Heart right ventricle (tissue), 16 donors: ENCODE data around the gene NHS. TPM values are rescaled to one million over a fixed set of nuclear protein-coding genes. Genes with fewer than 3 reads are reported as not detected.

Experiments used
- ATAC-seq, 8 donors: fragments of 200-7000 bp; cut with Tn5 transposase; one replicate each; pipeline ENCODE4 v1.9.1; 2020; ENCODE audit warnings: mild to moderate bottlenecking in 8 of 8, moderate library complexity in 8 of 8, moderate number of reproducible peaks in 1 of 8
- DNase-seq, 2 donors: peaks; one replicate each; pipeline ENCODE4 v3.0.0-alpha.2; 2020
- H3K27ac ChIP-seq, 10 donors: fragments of 200-600 bp; sonication (generic) in 2 of 10; one replicate each; pipeline versions ENCODE4 v1.5.0 to v1.8.0; 2020 to 2022; ENCODE audit warnings: mild to moderate bottlenecking in 3 of 10
- H3K27me3 ChIP-seq, 7 donors: fragments of 200-600 bp; one replicate each; pipeline ENCODE4 v1.8.0; 2021 to 2022; ENCODE audit warnings: mild to moderate bottlenecking in 2 of 7
- H3K36me3 ChIP-seq, 9 donors: fragments of 200-600 bp; sonication (generic) in 1 of 9; one replicate each; pipeline versions ENCODE4 v1.5.0 to v1.8.0; 2020 to 2022; ENCODE audit warnings: mild to moderate bottlenecking in 2 of 9
- H3K4me1 ChIP-seq, 9 donors: fragments of 200-600 bp; sonication (generic) in 1 of 9; one replicate each; pipeline versions ENCODE4 v1.5.0 to v1.8.0; 2020 to 2022; ENCODE audit warnings: mild to moderate bottlenecking in 4 of 9
- H3K4me3 ChIP-seq, 10 donors: fragments of 200-600 bp; sonication (generic) in 2 of 10; one replicate each; pipeline versions ENCODE4 v1.5.0 to v1.8.0; 2020 to 2022; ENCODE audit warnings: mild to moderate bottlenecking in 7 of 10, moderate library complexity in 2 of 10
- H3K9me3 ChIP-seq, 11 donors: fragments of 200-600 bp in 10 of 11; sonication (generic) in 2 of 11; one replicate each; pipeline versions ENCODE4 v1.5.0 to v1.8.0; 2013 to 2022; ENCODE audit warnings: mild to moderate bottlenecking in 2 of 11, control low read depth in 1 of 11, moderate library complexity in 1 of 11
- CTCF ChIP-seq, 9 donors: fragments of 200-600 bp; sonication (generic) in 2 of 9; IDR thresholded peaks; one replicate each; pipeline versions ENCODE4 v1.5.0 to v1.8.0; 2021 to 2022; ENCODE audit warnings: antibody characterized with exemption in 9 of 9, mild to moderate bottlenecking in 5 of 9, moderate library complexity in 1 of 9
- WGBS, 2 donors: extraction: QIAGEN DNeasy Blood & Tissue Kit; methylation state at CpG; one replicate each; pipeline ENCODE4 v1.1.7; 2013; ENCODE audit warnings: inconsistent platforms in 1 of 2; 5-methylcytosine and 5-hydroxymethylcytosine counted together
- intact Hi-C, 10 donors: fragments of 100-400 bp; cut with DNase I; formaldehyde crosslinking; loops; one replicate each; pipeline versions ENCODE4 v1.11.1 to v1.14.2; 2022
- polyA plus RNA-seq, 2 donors: library from polyadenylated mRNA; stranded (reverse); fragments of 200-250 nt; gene quantifications; one replicate each; pipeline ENCODE4 v1.2.3, GENCODE V29; 2013
- total RNA-seq, 10 donors: library from RNA; stranded (reverse); fragmentation: NEBNext Ultra II Directional in 3 of 10; extraction: Animal tissue kit (Norgen Biotek cat#: 25700) in 3 of 10; gene quantifications; one replicate each; pipeline versions ENCODE4 v1.2.1 to v1.2.4, GENCODE V29; 2021 to 2023
- donor health status: Arrhythmogenic right ventricular cardiomyopathy.
- donor health status: ischemic (EF 13 %, LVEDD 7.1; RV severe dilation, severe dysfunction).
- donor health status: healthy with polysubstance abuse.
- donor health status: DM: no; HTN: yes; CAD: no.
- donor health status: DM: no; HTN: no; CAD: no.
- donor health status: ischemic (EF 25% LVEDD 6.9; RV normal size, moderate dysfunction).
- donor health status: ischemic (EF 25% LVEDD 5.7; RV mildly dilated, moderate dysfunction).
- donor health status: healthy.
- donor health status: DM: yes; HTN: yes; CAD: no.
- donor health status: Ischemic cardiomyopathy.
- donor health status: ischemic (EF 35%, LVEDD 5.7; RV mildly dilated, moderate dysfunction).
- donor health status: nonischemic (EF 11% LVEDD 7.7; RV severe dilation, severe dysfunction).
- donor health status: DM: yes; HTN: yes; CAD: no.
- donor health status: PGD.
- donor health status: ischemic (EF 29% LVEDD 5.4; RV normal size, mild dysfunction).
- donor health status: nonischemic (EF 23%, LVEDD 6.1; RV moderate dilation, normal function).

NHS gene
- total and polyA plus RNA-seq, 12 donors, result 0.20 to 2.7 (median 1.2) TPM

GRCh38 chrX:17417372-17417771, 42.4 kb downstream of the NHS start:
- no peak for ATAC-seq
- Histone ChIP-seq H3K9me3 (no peaks in the 10 kb centered on the region), H3K27ac (no peak overlapping the region), H3K36me3 (no peaks in the 10 kb centered on the region), H3K4me3 (no peak overlapping the region), H3K27me3 (peaks cover 0 to 39% (median 0%) of the 10 kb centered on the region in 7 donors), H3K4me1 (peaks cover 0 to 9% (median 0%) of the 10 kb centered on the region in 9 donors)
- DNase-seq, result no peak
- TF ChIP-seq CTCF (IDR thresholded peaks at IDR 0.05), result no peak
- intact Hi-C loops, result no loop called here

- DNase-seq (no peak), ATAC-seq (no peak)
- Histone ChIP-seq H3K27ac (no peak overlapping the region), H3K9me3 (no peaks in the 10 kb centered on the region), H3K4me3 (no peak overlapping the region), H3K36me3 (no peaks in the 10 kb centered on the region), H3K4me1 (no peaks in the 10 kb centered on the region), H3K27me3 (no peaks in the 10 kb centered on the region)
- no peak for TF ChIP-seq CTCF (IDR thresholded peaks at IDR 0.05)
- 30 to 65% methylated on average over 6 of the region's 6 CpGs for WGBS, 2 donors
- intact Hi-C loops, result no loop called here
These were observed 50.1 kb downstream of the NHS start for GRCh38 chrX:17425136-17425535.

GRCh38 chrX:17425551-17425950, 50.6 kb downstream of the NHS start:
- ATAC-seq (no peak), DNase-seq (no peak)
- H3K36me3 ChIP-seq, result no peaks in the 10 kb centered on the region
- intact Hi-C loops, result no loop called here
- WGBS, 2 donors, result 29 to 37% methylated on average over 1 of the region's 1 CpG
- no peaks in the 10 kb centered on the region for H3K4me1 ChIP-seq
- H3K4me3 ChIP-seq, result no peak overlapping the region
- no peak for TF ChIP-seq CTCF (IDR thresholded peaks at IDR 0.05)
- H3K27me3 ChIP-seq, result no peaks in the 10 kb centered on the region
- H3K27ac ChIP-seq, result no peak overlapping the region
- no peaks in the 10 kb centered on the region for H3K9me3 ChIP-seq

GRCh38 chrX:17431171-17431570, 56.2 kb downstream of the NHS start:
- no peak overlapping the region for H3K27ac ChIP-seq
- WGBS, 2 donors, result 63 to 64% methylated on average over 1 of the region's 1 CpG
- no peaks in the 10 kb centered on the region for H3K36me3 ChIP-seq
- H3K9me3 ChIP-seq, result no peaks in the 10 kb centered on the region
- TF ChIP-seq CTCF (IDR thresholded peaks at IDR 0.05), result no peak
- no peak for DNase-seq
- H3K4me3 ChIP-seq, result no peak overlapping the region
- no peaks in the 10 kb centered on the region for H3K4me1 ChIP-seq
- intact Hi-C loops, result no loop called here
- ATAC-seq, result no peak
- peaks cover 0 to 5% (median 0%) of the 10 kb centered on the region in 7 donors for H3K27me3 ChIP-seq

GRCh38 chrX:17432158-17432557, 57.2 kb downstream of the NHS start:
- Histone ChIP-seq H3K27me3 (peaks cover 0 to 5% (median 0%) of the 10 kb centered on the region in 7 donors), H3K4me1 (no peaks in the 10 kb centered on the region), H3K27ac (no peak overlapping the region), H3K36me3 (no peaks in the 10 kb centered on the region), H3K9me3 (no peaks in the 10 kb centered on the region), H3K4me3 (no peak overlapping the region)
- DNase-seq (no peak), ATAC-seq (no peak)
- 53 to 68% methylated on average over 1 of the region's 1 CpG for WGBS, 2 donors
- intact Hi-C loops, result no loop called here
- TF ChIP-seq CTCF (IDR thresholded peaks at IDR 0.05), result no peak
